Activated CD4-positive, alpha-beta memory T cell treated with anti-CD3 and anti-CD28 coated beads, Interleukin-2, amount 10 ng/mL, durations not matched to agents 7 days and 5 days (primary cell): ENCODE measurements around the gene ACSL4. TPM values are rescaled to one million over a fixed set of nuclear protein-coding genes. Genes with fewer than 3 reads are reported as not detected.
A peak's percentile ranks its signal among the peaks of the same experiment; 100 is the strongest.
"Not testable (repeated sequence)": the region's sequence is repeated elsewhere in the genome, so short reads cannot be mapped to it uniquely, and the experiment has no call there.

Source experiments
- CTCF ChIA-PET: fragments of 350-600 bp; sonication (Branson Sonifier 250); formaldehyde crosslinking; loops from one replicate; lab custom pipeline; 2021; ENCODE audit warnings: antibody characterized with exemption, inconsistent platforms; lab: Charles Lee
- POLR2A ChIA-PET: fragments of 350-600 bp; sonication (Branson Sonifier 250); formaldehyde crosslinking; loops from one replicate; lab custom pipeline; 2021; ENCODE audit warnings: antibody characterized with exemption; lab: Charles Lee
- DNase-seq: peaks from one replicate; pipeline ENCODE4 v3.0.0-alpha.2; 2020
- H3K27ac Mint-ChIP-seq: one replicate; pipeline ENCODE4 v1.8.0; 2021; ENCODE audit warnings: mild to moderate bottlenecking, mixed read lengths
- H3K27me3 Mint-ChIP-seq: one replicate; pipeline ENCODE4 v1.8.0; 2021; ENCODE audit warnings: mixed read lengths
- H3K36me3 Mint-ChIP-seq: one replicate; pipeline ENCODE4 v1.8.0; 2021; ENCODE audit warnings: low read depth, mixed read lengths
- H3K4me1 Mint-ChIP-seq: one replicate; pipeline ENCODE4 v1.8.0; 2021; ENCODE audit warnings: mixed read lengths
- H3K4me3 Mint-ChIP-seq: one replicate; pipeline ENCODE4 v1.8.0; 2021; ENCODE audit warnings: mild to moderate bottlenecking, mixed read lengths
- H3K9me3 Mint-ChIP-seq: one replicate; pipeline ENCODE4 v1.8.0; 2021; ENCODE audit warnings: mixed read lengths
- total RNA-seq, 2 experiments: library from RNA; stranded (reverse); gene quantifications; one replicate each; pipeline ENCODE4 v1.2.3, GENCODE V29; 2021

Gene ACSL4
- total RNA-seq, 2 experiments from 2014 or later, result 62.1 to 64.9 TPM

DNA sequence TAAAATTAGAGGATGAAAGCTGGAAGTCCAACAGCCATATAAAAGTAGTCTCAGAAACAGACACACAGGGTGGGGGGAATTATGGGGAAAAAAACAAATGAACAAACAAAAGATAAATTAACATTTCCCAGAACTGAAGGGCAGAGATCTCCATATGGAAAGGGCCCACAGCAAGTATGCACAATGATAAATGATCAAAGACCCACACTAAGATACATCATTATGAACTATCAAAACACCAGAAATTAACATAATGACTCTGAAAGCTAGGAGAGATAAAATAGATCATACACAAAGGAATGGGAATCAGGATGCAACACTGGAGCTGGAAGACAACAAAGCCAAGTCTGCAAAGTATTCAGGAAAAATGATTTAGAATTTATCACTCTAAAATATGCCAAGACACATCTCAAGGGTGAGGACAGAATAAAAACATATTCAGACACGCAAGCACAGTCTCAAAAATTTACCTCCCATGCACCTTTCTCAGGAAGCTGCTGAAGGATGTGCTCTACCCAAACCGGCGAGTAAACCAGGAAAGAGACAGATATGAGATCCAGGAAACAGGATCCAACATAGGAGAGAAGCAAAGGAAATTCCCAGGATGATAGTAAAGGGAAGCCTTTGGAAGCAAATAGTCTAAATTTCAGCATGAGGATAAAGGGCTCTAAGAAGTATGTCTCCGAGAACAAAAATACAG, 77.4 kb downstream of the ACSL4 start:
- ChIA-PET POLR2A (no interaction called here), CTCF (interaction anchor here (0.9 kb wide), 1 partner anchor 57 kb away, joined by 3 read pairs; no protein-coding TSS in a partner anchor)
- Mint-ChIP-seq H3K4me3 (no peak overlapping the region), H3K9me3 (peaks cover 4% of the 10 kb centered on the region), H3K27me3 (no peaks in the 10 kb centered on the region), H3K27ac (no peak overlapping the region), H3K4me1 (no peaks in the 10 kb centered on the region), H3K36me3 (peaks cover 52% of the 10 kb centered on the region)
- DNase-seq, result no peak

DNA sequence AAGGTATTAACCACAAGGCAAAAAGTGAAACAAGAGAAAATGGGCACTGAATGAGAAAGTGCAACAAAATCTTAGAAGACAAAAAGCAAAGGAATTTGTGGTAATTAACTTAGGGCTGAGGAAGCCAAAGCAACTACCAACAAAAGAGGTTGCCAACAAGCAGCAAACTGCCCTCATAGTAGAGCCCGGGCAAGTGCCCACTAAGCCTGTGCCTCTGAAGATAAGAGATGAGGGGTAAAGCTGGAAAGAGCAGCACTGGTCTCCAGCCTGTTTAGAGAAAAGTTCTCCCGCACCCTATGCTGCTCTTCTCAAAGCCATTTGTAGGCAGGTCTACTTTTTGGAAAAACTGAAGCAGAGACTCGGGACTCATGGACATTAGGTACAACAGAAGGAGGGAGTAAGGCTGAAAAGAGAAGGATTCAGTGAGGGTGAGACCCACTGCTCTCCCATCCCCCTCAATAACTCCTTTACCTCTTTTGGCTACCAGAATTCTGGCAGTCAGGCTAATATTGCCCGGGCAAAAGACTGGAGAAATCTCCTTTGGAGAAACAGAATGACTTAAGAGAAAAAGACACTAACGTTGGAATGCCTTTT, 78.4 kb downstream of the ACSL4 start:
- H3K4me3 Mint-ChIP-seq, result no peak overlapping the region
- peaks cover 4% of the 10 kb centered on the region for H3K9me3 Mint-ChIP-seq
- peaks cover 44% of the 10 kb centered on the region for H3K36me3 Mint-ChIP-seq
- DNase-seq, result no peak
- H3K4me1 Mint-ChIP-seq, result no peaks in the 10 kb centered on the region
- ChIA-PET POLR2A (no interaction called here), CTCF (interaction anchor here (0.9 kb wide), 1 partner anchor 58 kb away, joined by 3 read pairs; no protein-coding TSS in a partner anchor)
- no peaks in the 10 kb centered on the region for H3K27me3 Mint-ChIP-seq
- H3K27ac Mint-ChIP-seq, result no peak overlapping the region

DNA sequence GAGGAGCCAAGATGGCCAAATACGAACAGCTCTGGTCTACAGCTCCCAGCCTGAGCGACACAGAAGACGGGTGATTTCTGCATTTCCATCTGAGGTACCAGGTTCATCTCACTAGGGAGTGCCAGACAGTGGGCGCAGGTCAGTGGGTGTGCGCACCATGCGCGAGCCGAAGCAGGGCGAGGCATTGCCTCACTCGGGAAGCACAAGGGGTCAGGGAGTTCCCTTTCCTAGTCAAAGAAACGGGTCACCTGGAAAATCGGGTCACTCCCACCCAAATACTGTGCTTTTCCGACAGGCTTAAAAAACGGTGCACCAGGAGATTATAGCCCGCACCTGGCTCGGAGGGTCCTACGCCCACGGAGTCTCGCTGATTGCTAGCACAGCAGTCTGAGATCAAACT, 88.4 kb downstream of the ACSL4 start:
- H3K9me3 Mint-ChIP-seq, H3K4me1 Mint-ChIP-seq, POLR2A ChIA-PET, CTCF ChIA-PET, H3K4me3 Mint-ChIP-seq, H3K27ac Mint-ChIP-seq, DNase-seq, H3K27me3 Mint-ChIP-seq: not testable (repeated sequence)
- peaks cover 21% of the 10 kb centered on the region for H3K36me3 Mint-ChIP-seq

DNA sequence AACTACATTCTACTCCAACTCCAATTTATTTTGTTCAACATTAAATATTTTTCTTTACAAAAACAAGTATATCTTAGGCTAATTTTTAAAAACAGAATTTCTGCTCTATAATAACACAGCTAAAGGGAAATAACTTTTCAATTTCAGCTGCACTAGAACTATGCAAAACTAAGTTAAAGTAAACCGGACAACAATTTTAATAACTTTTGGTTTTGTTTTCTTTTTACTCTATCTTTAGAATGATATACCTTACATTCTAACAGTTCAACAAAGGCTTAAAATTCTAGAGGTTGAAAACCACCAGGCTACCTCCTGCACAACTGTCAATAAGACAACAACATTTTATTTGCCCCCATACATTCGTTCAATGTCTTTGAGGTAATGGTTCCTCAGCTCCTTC, 89.4 kb downstream of the ACSL4 start:
- no peaks in the 10 kb centered on the region for H3K9me3 Mint-ChIP-seq

DNA sequence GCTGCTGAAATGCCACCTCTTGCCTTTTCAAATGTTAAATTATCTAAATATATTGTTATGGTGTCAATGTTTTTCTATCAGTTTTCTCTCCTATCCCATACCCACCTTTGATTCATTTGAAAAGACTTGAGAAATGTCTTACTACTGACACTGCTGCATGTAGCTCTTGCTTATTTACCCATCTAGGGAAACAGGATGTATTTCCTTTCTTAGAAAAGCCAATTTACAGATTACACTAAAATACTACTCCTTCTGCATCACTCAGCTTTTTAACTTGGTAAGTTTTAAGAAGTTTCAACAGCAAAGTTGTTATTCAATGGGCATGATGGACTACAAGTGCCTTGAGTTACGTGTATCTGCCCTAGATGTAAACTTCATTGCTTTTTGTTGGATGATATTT, 94.9 kb downstream of the ACSL4 start:
- no peak overlapping the region for H3K4me3 Mint-ChIP-seq
- H3K36me3 Mint-ChIP-seq, result peaks cover 30% of the 10 kb centered on the region
- POLR2A ChIA-PET, result interaction anchor here (0.8 to 1.0 kb wide), 2 partner anchors 13 to 102 kb away, joined by 3 to 4 read pairs; partner anchors contain the start of gene NXT2
- H3K27me3 Mint-ChIP-seq, result no peaks in the 10 kb centered on the region
- CTCF ChIA-PET, result interaction anchor here (0.7 to 0.8 kb wide), 2 partner anchors 152 to 189 kb away, joined by 3 to 5 read pairs; no protein-coding TSS in a partner anchor
- no peak for DNase-seq
- peaks cover 29% of the 10 kb centered on the region for H3K4me1 Mint-ChIP-seq
- H3K27ac Mint-ChIP-seq, result peak overlapping the region; percentile 76
- no peaks in the 10 kb centered on the region for H3K9me3 Mint-ChIP-seq

More for the DNA sequence above, 89.4 kb downstream of the ACSL4 start:
- H3K4me1 Mint-ChIP-seq, result peaks cover 17% of the 10 kb centered on the region
- H3K27ac Mint-ChIP-seq, result no peak overlapping the region
- no peak overlapping the region for H3K4me3 Mint-ChIP-seq
- H3K36me3 Mint-ChIP-seq, result peaks cover 26% of the 10 kb centered on the region
- H3K27me3 Mint-ChIP-seq, result no peaks in the 10 kb centered on the region
- POLR2A ChIA-PET, result no interaction called here
- CTCF ChIA-PET, result no interaction called here
- DNase-seq, result no peak

DNA sequence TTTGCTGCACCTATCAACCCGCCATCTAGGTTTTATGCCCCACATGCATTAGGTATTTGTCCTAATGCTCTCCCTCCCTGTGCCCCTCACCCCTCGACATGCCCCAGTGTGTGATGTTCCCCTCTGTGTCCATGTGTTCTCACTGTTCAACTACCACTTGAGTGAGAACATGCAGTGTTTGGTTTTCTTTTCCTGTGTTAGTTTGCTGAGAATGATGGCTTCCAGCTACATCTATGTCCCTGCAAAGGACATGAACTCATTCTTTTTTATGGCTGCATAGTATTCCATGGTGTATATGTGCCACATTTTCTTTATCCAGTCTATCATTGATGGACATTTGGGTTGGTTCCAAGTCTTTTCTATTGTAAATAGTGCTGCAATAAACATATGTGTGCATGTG, 95.6 kb downstream of the ACSL4 start:
- H3K4me3 Mint-ChIP-seq, DNase-seq, H3K9me3 Mint-ChIP-seq, H3K27me3 Mint-ChIP-seq, CTCF ChIA-PET: not testable (repeated sequence)
- Mint-ChIP-seq H3K4me1 (peaks cover 28% of the 10 kb centered on the region), H3K27ac (peak overlapping the region; percentile 76), H3K36me3 (peaks cover 28% of the 10 kb centered on the region)
- POLR2A ChIA-PET, result interaction anchor here (0.8 kb wide), 1 partner anchor 12 kb away, joined by 4 read pairs; no protein-coding TSS in a partner anchor

DNA sequence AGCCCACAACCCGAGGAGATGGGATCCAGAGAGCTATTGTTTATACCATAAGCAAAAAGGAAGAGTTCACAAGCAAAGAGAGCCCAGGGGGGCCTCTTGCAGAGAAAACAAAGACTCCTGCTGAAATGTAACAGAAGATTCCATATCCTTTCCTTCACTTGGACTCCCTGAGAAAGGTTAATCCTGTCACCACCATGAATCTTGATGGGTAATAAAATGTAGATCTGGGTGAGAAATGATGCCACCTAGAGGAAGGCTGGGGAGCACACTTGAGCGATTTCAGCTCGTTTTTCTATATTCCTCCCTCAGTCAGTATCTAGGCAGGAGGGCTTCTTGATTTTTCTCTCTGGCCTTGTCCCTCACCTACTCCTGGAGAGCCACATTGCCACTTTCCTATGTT, 97.9 kb downstream of the ACSL4 start:
- ChIA-PET POLR2A (no interaction called here), CTCF (interaction anchor here (1.5 to 1.7 kb wide), 3 partner anchors 8 to 150 kb away, joined by 3 to 11 read pairs (median 6); partner anchors contain the start of gene NXT2)
- DNase-seq, result no peak
- no peak overlapping the region for H3K4me3 Mint-ChIP-seq
- peaks cover 27% of the 10 kb centered on the region for H3K4me1 Mint-ChIP-seq
- H3K9me3 Mint-ChIP-seq, result no peaks in the 10 kb centered on the region
- H3K27ac Mint-ChIP-seq, result no peak overlapping the region
- peaks cover 21% of the 10 kb centered on the region for H3K36me3 Mint-ChIP-seq
- no peaks in the 10 kb centered on the region for H3K27me3 Mint-ChIP-seq

DNA sequence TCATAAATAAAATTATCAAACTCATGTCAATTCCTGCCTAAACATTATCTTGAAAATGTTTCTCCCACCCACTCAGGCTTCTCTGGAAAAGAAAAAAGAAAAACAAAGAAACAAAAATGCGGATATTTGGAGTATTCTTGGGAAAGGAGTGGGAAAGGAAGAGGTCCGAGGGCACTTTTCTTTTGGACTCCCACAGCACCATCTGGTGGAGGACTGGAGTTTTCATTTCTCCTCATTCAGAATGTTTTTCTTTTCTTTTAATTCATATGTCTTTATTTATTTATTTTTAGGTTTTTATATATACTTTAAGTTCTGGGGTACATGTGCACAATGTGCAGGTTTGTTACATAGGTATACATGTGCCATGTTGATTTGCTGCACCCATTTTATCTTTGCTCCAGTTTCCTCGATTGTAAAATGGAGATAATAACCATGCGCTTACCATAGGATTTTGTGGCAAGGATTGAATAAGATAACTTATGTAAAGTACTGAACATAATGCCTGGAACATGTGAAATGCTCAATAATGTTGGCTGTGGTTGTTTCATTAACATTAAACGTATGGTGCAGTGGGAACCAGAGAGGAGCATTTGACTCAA, 100.1 kb downstream of the ACSL4 start:
- peaks cover 12% of the 10 kb centered on the region for H3K4me1 Mint-ChIP-seq
- DNase-seq, result no peak
- CTCF ChIA-PET, result interaction anchor here (1.9 kb wide), 1 partner anchor 147 kb away, joined by 4 read pairs; no protein-coding TSS in a partner anchor

DNA sequence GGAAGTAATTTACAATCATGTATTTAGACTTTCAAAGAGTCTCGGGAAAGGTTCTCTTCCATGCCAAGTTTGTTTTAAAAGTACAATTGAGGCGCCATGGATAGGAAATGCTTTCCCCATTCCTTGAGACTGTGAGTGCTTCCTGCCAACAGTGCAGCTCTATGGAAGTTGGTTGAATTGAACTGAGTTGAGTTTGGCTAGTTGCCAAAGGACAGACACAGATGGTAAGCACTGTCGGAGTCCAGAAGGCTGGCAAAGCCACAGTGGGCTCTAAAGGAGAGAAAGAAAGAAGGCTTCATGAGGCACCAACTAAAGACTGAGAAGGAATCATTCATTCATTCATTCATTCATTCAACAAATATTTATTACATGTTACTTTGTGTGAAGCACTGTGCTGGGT, 103.7 kb downstream of the ACSL4 start:
- Mint-ChIP-seq H3K4me3 (no peak overlapping the region), H3K27ac (no peak overlapping the region), H3K4me1 (peaks cover 3% of the 10 kb centered on the region), H3K27me3 (no peaks in the 10 kb centered on the region), H3K36me3 (peaks cover 5% of the 10 kb centered on the region), H3K9me3 (no peaks in the 10 kb centered on the region)
- CTCF ChIA-PET, result no interaction called here
- POLR2A ChIA-PET, result no interaction called here
- no peak for DNase-seq

More for the DNA sequence above, 100.1 kb downstream of the ACSL4 start:
- Mint-ChIP-seq H3K27ac (no peak overlapping the region), H3K9me3 (no peaks in the 10 kb centered on the region), H3K27me3 (no peaks in the 10 kb centered on the region), H3K36me3 (peaks cover 9% of the 10 kb centered on the region), H3K4me3 (no peak overlapping the region)
- POLR2A ChIA-PET, result no interaction called here

DNA sequence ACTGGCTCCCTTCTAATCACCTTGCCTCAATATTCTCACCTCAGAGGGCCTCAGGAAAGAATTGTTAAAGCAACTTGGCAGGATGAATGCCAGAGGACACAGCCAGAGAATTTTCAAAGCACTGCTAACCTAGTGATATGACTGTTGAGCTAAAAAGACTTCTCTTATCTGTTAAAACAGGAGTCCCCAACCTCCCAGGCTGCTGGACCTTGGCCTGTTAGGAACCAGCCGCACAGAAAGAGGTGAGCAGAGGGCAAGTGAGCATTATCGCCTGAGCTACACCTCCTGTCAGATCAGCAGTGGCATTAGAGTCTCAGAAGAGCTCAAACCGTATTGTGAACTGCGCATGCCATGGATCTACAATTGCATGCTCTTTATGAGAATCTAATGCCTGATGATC, 106.4 kb downstream of the ACSL4 start:
- no peaks in the 10 kb centered on the region for H3K9me3 Mint-ChIP-seq
- H3K27me3 Mint-ChIP-seq, result no peaks in the 10 kb centered on the region
- no peak overlapping the region for H3K27ac Mint-ChIP-seq
- ChIA-PET POLR2A (no interaction called here), CTCF (interaction anchor here (1.7 kb wide), 1 partner anchor 9 kb away, joined by 11 read pairs; no protein-coding TSS in a partner anchor)
- no peak for DNase-seq
- peaks cover 5% of the 10 kb centered on the region for H3K36me3 Mint-ChIP-seq
- H3K4me3 Mint-ChIP-seq, result no peak overlapping the region
- H3K4me1 Mint-ChIP-seq, result peaks cover 3% of the 10 kb centered on the region

DNA sequence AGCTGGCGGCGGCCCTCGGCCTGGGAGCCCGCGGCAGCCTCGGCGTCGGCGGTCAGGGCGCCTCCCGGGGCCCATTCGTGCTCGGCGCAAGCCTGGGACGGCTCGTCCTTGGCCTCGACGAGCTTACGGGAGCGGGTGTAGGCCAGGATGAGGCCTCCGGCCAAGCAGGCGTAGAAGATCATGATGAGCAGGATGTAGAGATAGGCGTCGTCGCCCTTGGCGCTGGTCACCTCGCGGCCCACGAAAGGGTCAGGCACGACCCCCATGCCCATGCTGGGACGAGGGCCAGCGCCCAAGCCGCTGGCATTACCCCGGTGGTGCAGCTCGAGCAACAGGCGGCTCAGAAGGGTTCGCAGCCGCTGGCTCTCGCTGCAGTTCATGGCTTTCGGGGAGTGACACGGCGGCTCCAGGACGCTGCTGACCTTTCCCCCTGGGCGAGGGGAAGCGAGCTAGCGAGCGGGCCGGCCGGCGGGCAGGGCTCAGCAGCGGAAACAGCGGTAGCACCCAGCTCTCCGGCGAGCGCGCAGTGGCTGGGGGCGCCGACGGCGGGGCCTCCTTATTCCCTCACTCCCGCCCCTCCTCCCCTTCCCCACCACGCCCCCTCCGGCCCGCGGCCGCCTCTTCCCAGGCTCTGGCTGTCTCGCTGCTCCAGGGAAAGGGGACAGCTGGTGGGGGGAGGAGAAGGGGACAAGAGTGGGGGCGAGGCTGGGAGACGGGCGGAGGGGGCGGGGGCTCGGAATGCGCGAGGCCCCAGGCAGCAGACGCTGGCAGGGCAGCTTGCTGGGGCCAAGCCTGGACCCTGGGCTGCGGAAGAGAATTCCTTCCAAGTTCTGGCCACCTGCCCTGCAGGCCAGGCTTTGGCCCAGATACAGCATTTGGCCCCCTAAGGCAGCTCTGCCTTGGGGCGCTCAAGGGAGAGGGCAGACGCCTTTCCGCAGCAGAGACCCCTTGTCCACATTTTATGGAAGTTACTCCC, 108.1 kb downstream of the ACSL4 start, which contains the start of gene KCNE5:
Gene KCNE5 (minus strand): TSS at position 532 of the 976 bp plus-strand sequence. CDS start 152 bp downstream, at position 380.
- ChIA-PET POLR2A (interaction anchor here (0.7 kb wide), 1 partner anchor 13 kb away, joined by 4 read pairs; no protein-coding TSS in a partner anchor), CTCF (no interaction called here)
- H3K27ac Mint-ChIP-seq, result no peak within 1 kb of the TSS
- peaks cover 5% of the 10 kb centered on the region for H3K36me3 Mint-ChIP-seq
- no peaks in the 10 kb centered on the region for H3K27me3 Mint-ChIP-seq
- H3K4me3 Mint-ChIP-seq, result no peak within 1 kb of the TSS
- H3K9me3 Mint-ChIP-seq, result no peaks in the 10 kb centered on the region
- H3K4me1 Mint-ChIP-seq, result peaks cover 3% of the 10 kb centered on the region
- DNase-seq, result no peak

DNA sequence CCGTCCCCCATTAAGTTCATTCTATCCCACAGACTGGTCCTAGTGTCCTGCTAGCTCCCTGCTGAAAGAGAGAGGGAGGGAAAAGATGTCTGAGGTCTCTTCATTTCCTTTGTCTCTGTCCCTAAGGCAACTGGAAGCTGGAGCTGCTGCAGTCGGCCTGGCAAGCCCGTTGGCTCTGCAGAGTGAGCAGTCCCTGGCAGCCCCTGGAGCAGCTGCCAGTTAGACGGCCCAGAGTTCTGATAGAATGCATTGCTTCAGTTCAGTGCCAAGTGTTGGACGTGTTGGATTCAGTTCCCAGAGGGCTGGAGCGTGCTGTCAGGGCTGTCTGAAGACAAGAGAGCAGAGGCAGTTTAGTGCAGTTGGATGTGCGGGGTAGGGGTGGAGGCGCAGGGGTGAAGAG, 109.1 kb downstream of the ACSL4 start:
- no peaks in the 10 kb centered on the region for H3K27me3 Mint-ChIP-seq
- H3K36me3 Mint-ChIP-seq, result peaks cover 5% of the 10 kb centered on the region
- H3K4me3 Mint-ChIP-seq, result no peak overlapping the region
- H3K9me3 Mint-ChIP-seq, result no peaks in the 10 kb centered on the region
- ChIA-PET CTCF (no interaction called here), POLR2A (no interaction called here)
- H3K27ac Mint-ChIP-seq, result no peak overlapping the region
- DNase-seq, result no peak
- H3K4me1 Mint-ChIP-seq, result peaks cover 3% of the 10 kb centered on the region
